Mesodermal cell (in vitro differentiated cells): Measurements from ENCODE around the gene LAMA3.
"Not testable (repeated sequence)": the region's sequence is repeated elsewhere in the genome, so short reads cannot be mapped to it uniquely, and the experiment has no call there.

Source experiments
- H3K27ac ChIP-seq: 2 replicates; pipeline ENCODE4 v1.7.0; 2013; ENCODE audit warnings: mild to moderate bottlenecking, low read depth, low read length, moderate library complexity; ENCODE audit not compliant: severe bottlenecking
- H3K36me3 ChIP-seq: 2 replicates; pipeline ENCODE4 v1.7.1; 2013; ENCODE audit warnings: mild to moderate bottlenecking, low read length, moderate library complexity; ENCODE audit not compliant: control insufficient read depth, insufficient read depth
- H3K4me1 ChIP-seq: one replicate; pipeline ENCODE4 v1.7.1; 2013; ENCODE audit warnings: mild to moderate bottlenecking, low read length; ENCODE audit not compliant: insufficient read depth, control insufficient read depth, poor library complexity, severe bottlenecking
- H3K4me3 ChIP-seq: 2 replicates; pipeline ENCODE4 v1.7.0; 2013; ENCODE audit warnings: low read length, control low read depth, mild to moderate bottlenecking; ENCODE audit not compliant: insufficient read depth, poor library complexity, severe bottlenecking; ENCODE audit errors: extremely low read depth
- H3K9me3 ChIP-seq: 2 replicates; pipeline ENCODE4 v1.7.1; 2013; ENCODE audit warnings: mild to moderate bottlenecking, low read length, moderate library complexity; ENCODE audit not compliant: control insufficient read depth
- WGBS, 2 experiments: methylation state at CpG; one replicate each; pipeline ENCODE4 v1.1.5; 2013; ENCODE audit warnings: missing lambda C conversion rate in 2 of 2; ENCODE audit not compliant: insufficient coverage in 2 of 2; 5-methylcytosine and 5-hydroxymethylcytosine counted together

Gene LAMA3

DNA sequence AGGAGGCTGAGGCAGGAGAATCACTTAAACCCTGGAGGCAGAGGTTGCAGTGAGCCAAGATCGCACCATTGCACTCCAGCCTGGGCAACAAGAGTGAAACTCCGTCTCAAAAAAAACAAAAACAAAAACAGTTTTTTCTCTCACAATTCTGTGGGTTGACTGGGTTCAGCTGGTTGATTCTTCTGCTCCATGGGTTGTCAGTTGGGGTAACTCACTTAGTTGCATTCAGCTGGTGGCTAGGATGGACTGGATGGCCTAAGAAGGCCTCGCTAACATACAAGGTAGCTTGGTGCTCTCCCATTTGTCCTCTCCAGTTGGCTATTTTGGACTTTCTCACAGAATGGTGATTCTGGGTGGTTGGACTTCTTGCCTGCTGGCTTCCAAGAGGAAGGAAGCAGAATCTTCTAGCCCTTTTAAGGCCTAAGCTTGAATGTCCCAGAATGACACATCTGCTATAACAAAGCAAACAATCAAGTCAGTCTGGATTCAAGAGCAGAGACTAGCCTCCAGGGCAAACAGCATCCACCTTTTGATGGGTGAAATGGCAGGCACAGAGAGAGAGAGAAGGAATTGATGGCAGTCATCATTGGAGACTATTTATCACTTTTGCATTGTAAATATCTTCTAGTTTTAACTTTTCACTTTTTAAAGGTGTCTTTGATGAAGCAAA lies 17.9 kb downstream of the LAMA3 start:
- WGBS, 2 experiments, result 100% methylated on average over 1 to 2 of the region's 3 CpGs
- Histone ChIP-seq H3K4me3 (no peak overlapping the region), H3K9me3 (no peaks in the 10 kb centered on the region), H3K27ac (no peak overlapping the region), H3K36me3 (no peaks in the 10 kb centered on the region), H3K4me1 (no peaks in the 10 kb centered on the region)

- Histone ChIP-seq H3K4me1 (peaks cover 4% of the 10 kb centered on the region), H3K27ac (no peak overlapping the region), H3K4me3 (no peak overlapping the region), H3K36me3 (no peaks in the 10 kb centered on the region), H3K9me3 (no peaks in the 10 kb centered on the region)
- 90% methylated on average over 15 to 17 of the region's 17 CpGs for WGBS, 2 experiments
Observed at GRCh38 chr18:23710068-23710527, 20.8 kb downstream of the LAMA3 start.

GRCh38 chr18:23710946-23711345 lies 21.7 kb downstream of the LAMA3 start:
- H3K4me1 ChIP-seq, result peaks cover 13% of the 10 kb centered on the region
- no CpG with 5 or more reads among the region's 1 CpG for WGBS, 2 experiments
- no peaks in the 10 kb centered on the region for H3K36me3 ChIP-seq
- H3K4me3 ChIP-seq, result no peak overlapping the region
- H3K9me3 ChIP-seq, result no peaks in the 10 kb centered on the region
- H3K27ac ChIP-seq, result no peak overlapping the region

DNA sequence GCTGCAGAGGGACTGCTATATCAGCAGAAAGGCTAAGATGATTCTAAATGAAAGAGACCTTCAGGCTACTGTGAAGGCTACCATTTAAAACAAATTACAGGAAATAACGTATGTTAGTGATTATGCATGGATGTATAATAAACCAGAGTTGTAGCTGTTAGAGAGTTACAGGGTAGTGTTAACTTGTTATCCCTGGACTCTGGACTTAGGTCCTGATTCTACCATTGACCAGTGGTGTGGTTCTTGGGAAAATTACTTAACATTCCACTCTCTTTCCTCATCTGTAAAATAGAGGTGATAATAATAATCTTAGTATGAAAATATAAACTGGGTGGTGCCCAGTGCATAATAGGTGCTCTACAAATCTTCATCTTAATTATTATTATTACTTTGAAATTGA lies 22.2 kb downstream of the LAMA3 start:
- H3K27ac ChIP-seq, result no peak overlapping the region
- no peaks in the 10 kb centered on the region for H3K36me3 ChIP-seq
- peaks cover 18% of the 10 kb centered on the region for H3K4me1 ChIP-seq
- no peak overlapping the region for H3K4me3 ChIP-seq
- H3K9me3 ChIP-seq, result no peaks in the 10 kb centered on the region
- WGBS, 2 experiments, result 100% methylated on average over 1 of the region's 1 CpG; no CpG with 5 or more reads in 1 of the 2 experiments

DNA sequence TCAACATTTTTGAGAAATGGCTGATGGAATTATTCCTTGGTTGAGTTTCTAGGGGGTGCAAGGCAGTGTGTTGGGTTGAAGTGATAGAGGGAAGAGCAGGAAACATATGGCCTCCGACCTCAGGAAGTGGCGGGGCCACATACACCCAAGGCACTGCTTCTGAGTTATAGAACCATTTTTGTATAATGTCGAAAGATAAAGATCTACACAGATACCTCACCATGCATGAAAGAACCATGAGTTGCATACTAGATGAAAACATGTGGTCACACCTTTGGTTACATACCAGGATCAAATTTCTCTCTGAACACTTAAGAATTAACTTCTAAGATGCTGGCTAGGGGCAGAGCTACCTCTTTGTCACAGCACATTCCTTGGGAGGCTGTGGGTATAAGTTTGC lies 23.2 kb downstream of the LAMA3 start:
- Histone ChIP-seq H3K9me3 (no peaks in the 10 kb centered on the region), H3K4me3 (no peak overlapping the region), H3K36me3 (no peaks in the 10 kb centered on the region), H3K4me1 (peaks cover 25% of the 10 kb centered on the region), H3K27ac (no peak overlapping the region)
- 100% methylated on average over 3 of the region's 3 CpGs; no CpG with 5 or more reads in 1 of the 2 experiments for WGBS, 2 experiments

GRCh38 chr18:23714576-23714975 lies 25.3 kb downstream of the LAMA3 start:
- Histone ChIP-seq H3K36me3 (no peaks in the 10 kb centered on the region), H3K27ac (no peak overlapping the region), H3K4me1 (peaks cover 42% of the 10 kb centered on the region), H3K4me3 (no peak overlapping the region), H3K9me3 (no peaks in the 10 kb centered on the region)
- 100% methylated on average over 2 of the region's 4 CpGs; no CpG with 5 or more reads in 1 of the 2 experiments for WGBS, 2 experiments

DNA sequence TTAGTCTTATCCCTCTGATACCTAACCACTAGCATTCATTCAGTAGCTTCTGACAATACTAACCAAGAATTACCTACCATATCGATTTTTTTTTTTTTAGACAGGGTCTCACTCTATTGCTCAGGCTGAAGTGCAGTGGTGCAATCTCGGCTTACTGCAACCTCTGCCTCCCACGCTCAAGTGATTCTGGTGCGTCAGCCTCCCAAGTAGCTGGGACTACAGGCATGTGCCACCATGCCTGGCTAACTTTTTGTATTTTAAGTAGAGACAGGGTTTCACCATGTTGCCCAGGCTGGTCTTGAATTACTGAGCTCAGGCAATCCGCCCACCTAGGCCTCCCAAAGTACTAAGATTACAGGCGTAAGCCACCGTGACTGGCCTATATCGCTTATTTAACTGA lies 26.8 kb downstream of the LAMA3 start:
- not testable (repeated sequence) for H3K4me3 ChIP-seq, H3K9me3 ChIP-seq, H3K36me3 ChIP-seq
- H3K4me1 ChIP-seq, result peaks cover 42% of the 10 kb centered on the region
- WGBS, 2 experiments, result 69 to 82% methylated on average over 5 of the region's 8 CpGs
- H3K27ac ChIP-seq, result peak overlapping the region; percentile 54

DNA sequence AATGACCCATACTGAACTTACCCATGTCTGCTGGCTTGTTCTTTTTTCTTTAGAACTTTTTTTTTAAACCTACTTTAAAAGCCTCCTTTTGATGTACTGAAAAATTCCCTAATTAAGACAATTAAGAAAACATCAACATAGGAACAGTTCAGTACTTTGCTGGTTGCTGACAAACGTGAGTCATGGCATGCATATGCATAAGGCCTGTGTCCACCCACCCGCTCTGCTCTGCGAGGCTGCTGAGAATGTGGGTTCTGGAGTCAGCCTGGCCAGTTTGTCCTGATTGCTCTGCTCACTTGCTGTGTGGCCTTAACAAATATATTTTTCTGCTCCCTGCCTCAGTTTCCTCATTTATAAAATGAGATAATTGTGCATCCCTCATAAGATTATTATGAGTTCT lies 27.3 kb downstream of the LAMA3 start:
- H3K36me3 ChIP-seq, result no peaks in the 10 kb centered on the region
- H3K4me3 ChIP-seq, result no peak overlapping the region
- WGBS, 2 experiments, result 14 to 33% methylated on average over 3 of the region's 3 CpGs
- peak overlapping the region; percentile 54 for H3K27ac ChIP-seq
- peaks cover 43% of the 10 kb centered on the region for H3K4me1 ChIP-seq
- peaks cover 2% of the 10 kb centered on the region for H3K9me3 ChIP-seq

DNA sequence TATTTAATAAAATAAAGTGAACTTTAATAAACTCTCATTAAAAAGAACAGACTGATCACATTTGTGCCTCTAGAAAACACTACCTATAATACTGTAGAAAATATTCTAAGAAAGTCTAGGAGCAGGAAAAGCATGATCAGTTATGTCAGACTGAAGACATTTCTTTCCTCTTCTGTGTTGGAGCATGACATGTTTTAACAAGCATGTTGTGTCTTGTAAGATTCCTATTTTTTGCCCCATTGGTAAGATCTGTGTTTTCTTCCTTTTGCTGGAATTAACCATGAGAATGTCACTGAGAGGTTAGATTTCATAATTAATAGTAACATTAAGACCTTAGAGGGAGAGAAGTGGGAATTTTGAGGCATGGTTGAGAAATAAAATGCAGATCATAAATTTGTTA lies 27.7 kb downstream of the LAMA3 start:
- H3K27ac ChIP-seq, result no peak overlapping the region
- H3K9me3 ChIP-seq, result peaks cover 2% of the 10 kb centered on the region
- no peak overlapping the region for H3K4me3 ChIP-seq
- peaks cover 48% of the 10 kb centered on the region for H3K4me1 ChIP-seq
- H3K36me3 ChIP-seq, result no peaks in the 10 kb centered on the region

GRCh38 chr18:23718243-23718720 lies 29.0 kb downstream of the LAMA3 start:
- peaks cover 56% of the 10 kb centered on the region for H3K4me1 ChIP-seq
- peak overlapping the region; percentile 72 for H3K27ac ChIP-seq
- H3K9me3 ChIP-seq, result peaks cover 2% of the 10 kb centered on the region
- 89 to 100% methylated on average over 2 to 3 of the region's 5 CpGs for WGBS, 2 experiments
- no peaks in the 10 kb centered on the region for H3K36me3 ChIP-seq
- H3K4me3 ChIP-seq, result no peak overlapping the region

- H3K4me1 ChIP-seq, result peaks cover 56% of the 10 kb centered on the region
- peak overlapping the region; percentile 98 for H3K27ac ChIP-seq
Observed at GRCh38 chr18:23718731-23719130, 29.5 kb downstream of the LAMA3 start.

More at GRCh38 chr18:23718731-23719130, 29.5 kb downstream of the LAMA3 start:
- H3K4me3 ChIP-seq, result no peak overlapping the region
- WGBS, 2 experiments, result 100% methylated on average over 1 to 2 of the region's 2 CpGs
- no peaks in the 10 kb centered on the region for H3K36me3 ChIP-seq
- H3K9me3 ChIP-seq, result peaks cover 2% of the 10 kb centered on the region
